GM12878 (cell line): ENCODE results near the gene EYS. TPM values are rescaled to one million over a fixed set of nuclear protein-coding genes. Genes with fewer than 3 reads are reported as not detected.

ENCODE experiments used
- ATAC-seq: fragments of 200-7000 bp; cut with Tn5 transposase; 3 replicates; pipeline ENCODE4 v1.9.1; 2020; ENCODE audit warnings: mild to moderate bottlenecking, moderate library complexity
- BruUV-seq: library from RNA; stranded (reverse); fragments of 400-500 nt; replicated peaks from 2 replicates; lab custom pipeline; 2021; lab: Mats Ljungman, UMichigan
- CTCF ChIA-PET: fragments of 300-600 bp; sonication (Branson Sonifier 250); formaldehyde crosslinking; extraction: SDS; loops from one replicate; lab custom pipeline; 2021; ENCODE audit warnings: inconsistent platforms; lab: Yijun Ruan, JAX
- POLR2A ChIA-PET: fragments of 350-600 bp; formaldehyde crosslinking; extraction: SDS; loops from one replicate; lab custom pipeline; 2021; ENCODE audit warnings: inconsistent platforms; lab: Charles Lee
- RAD21 ChIA-PET: fragments of 300-600 bp; sonication (Branson Sonifier 250); formaldehyde crosslinking; loops from one replicate; lab custom pipeline; 2023; ENCODE audit warnings: antibody characterized with exemption; ENCODE audit not compliant: unreplicated experiment; lab: Charles Lee
- SMC1A ChIA-PET: fragments of 300-600 bp; sonication (Branson Sonifier 250); formaldehyde crosslinking; loops from one replicate; lab custom pipeline; 2023; ENCODE audit not compliant: unreplicated experiment, uncharacterized antibody; lab: Charles Lee
- DNase-seq: peaks from one replicate; pipeline ENCODE4 v3.0.0-alpha.2; 2011; ENCODE audit warnings: low read depth, low spot score
- FAIRE-seq: peaks from 3 replicates; lab custom pipeline; 2011; peaks lifted over from hg19 to GRCh38; lab: Jason Lieb, UNC
- H2AFZ ChIP-seq: 2 replicates; pipeline ENCODE4 v1.6.0; 2011; ENCODE audit warnings: low read depth, low read length, control low read depth; ENCODE audit not compliant: control insufficient read depth
- H3K27ac ChIP-seq: 2 replicates; pipeline ENCODE4 v1.5.1; 2011; ENCODE audit warnings: control low read depth; ENCODE audit not compliant: control insufficient read depth, insufficient read depth
- H3K27me3 ChIP-seq, 2 experiments: replicated peaks in 1 of 2; 2 replicates each; pipeline versions ENCODE4 v1.6.0 to v1.6.1; 2011; ENCODE audit warnings: low read length in 1 of 2; ENCODE audit not compliant: control insufficient read depth in 2 of 2, insufficient read depth in 2 of 2
- H3K36me3 ChIP-seq, 2 experiments: 2 replicates each; pipeline ENCODE4 v1.5.1; 2011; ENCODE audit warnings: low read length in 1 of 2; ENCODE audit not compliant: control insufficient read depth in 2 of 2, insufficient read depth in 2 of 2
- H3K4me1 ChIP-seq: 2 replicates; pipeline ENCODE4 v1.6.1; 2011; ENCODE audit warnings: mild to moderate bottlenecking, low read length, moderate library complexity, mixed read lengths; ENCODE audit not compliant: control insufficient read depth, insufficient read depth
- H3K4me2 ChIP-seq: 2 replicates; pipeline ENCODE4 v1.6.0; 2011; ENCODE audit warnings: control low read depth; ENCODE audit not compliant: control insufficient read depth, insufficient read depth
- H3K4me3 ChIP-seq: fragments of 200-600 bp; sonication (generic); 2 replicates; pipeline ENCODE4 v1.5.1; 2016
- H3K79me2 ChIP-seq: 2 replicates; pipeline ENCODE4 v1.6.0; 2011; ENCODE audit warnings: low read length; ENCODE audit not compliant: control insufficient read depth, insufficient read depth
- H3K9ac ChIP-seq: 2 replicates; pipeline ENCODE4 v1.8.0; 2011; ENCODE audit warnings: low read length, control low read depth, mixed read lengths; ENCODE audit not compliant: control insufficient read depth, insufficient read depth
- H3K9me3 ChIP-seq: replicated peaks from 3 replicates; pipeline ENCODE4 v1.5.1; 2011; ENCODE audit warnings: mild to moderate bottlenecking, low read length; ENCODE audit not compliant: control insufficient read depth, insufficient read depth
- H4K20me1 ChIP-seq: 2 replicates; pipeline ENCODE4 v1.6.0; 2011; ENCODE audit not compliant: control insufficient read depth, insufficient read depth
- JUNB ChIP-seq: IDR thresholded peaks from 2 replicates; pipeline ENCODE4 v1.6.1; 2016; ENCODE audit warnings: antibody characterized with exemption, mild to moderate bottlenecking
- REST ChIP-seq: IDR thresholded peaks from 2 replicates; pipeline ENCODE4 v1.6.1; 2012; ENCODE audit warnings: mild to moderate bottlenecking, low read depth, low read length
- WGBS: methylation state at CpG from one replicate; pipeline ENCODE4 v1.1.6; 2016; ENCODE audit warnings: low lambda C conversion rate; ENCODE audit not compliant: insufficient replicate concordance, insufficient coverage; ENCODE audit errors: missing lambda C conversion rate; 5-methylcytosine and 5-hydroxymethylcytosine counted together
- in situ Hi-C: fragments of 300-500 bp; cut with MboI; formaldehyde crosslinking; loops from 9 replicates; pipeline ENCODE4 v1.14.3; 2018; ENCODE audit warnings: mixed read lengths
- intact Hi-C: fragments of 100-400 bp; cut with micrococcal nuclease; formaldehyde crosslinking; loops from one replicate; pipeline ENCODE4 v1.14.2; 2022; ENCODE audit not compliant: unreplicated experiment
- polyA plus RNA-seq, 11 experiments: library from polyadenylated mRNA; depleted of rRNA in 4 of 11; unstranded in 6 of 11; stranded (reverse) in 5 of 11; fragments of >200 nt; fragmentation: Nextera tagmentation in 4 of 11; fragmentation: Illumina TruSeq in 1 of 11; extraction: Ambion mirVana in 4 of 11; extraction: Trizol in 1 of 11; gene quantifications; 1 replicate in 1 of 11; 2 replicates in 10 of 11; pipeline versions ENCODE4 v1.2.1 to v1.2.3, GENCODE V29; 2011 to 2016; ENCODE audit warnings: inconsistent platforms in 2 of 11, missing spikeins in 2 of 11, low read depth in 1 of 11
- total RNA-seq, 4 experiments: library from RNA; depleted of rRNA in 3 of 4; stranded (reverse); fragments of >200 nt in 3 of 4; fragmentation: Illumina TruSeq in 1 of 4; extraction: Trizol in 1 of 4; gene quantifications; 2 replicates each; pipeline versions ENCODE4 v1.2.1 to v1.2.3, GENCODE V29; 2013 to 2021

Gene EYS
- total and polyA plus RNA-seq, 10 of the 15 experiments (the other 5 are each of a cell fraction or from before 2014, with no cell fraction given), result under 0.01 to 0.14 (median 0.02) TPM; not detected in 1

DNA sequence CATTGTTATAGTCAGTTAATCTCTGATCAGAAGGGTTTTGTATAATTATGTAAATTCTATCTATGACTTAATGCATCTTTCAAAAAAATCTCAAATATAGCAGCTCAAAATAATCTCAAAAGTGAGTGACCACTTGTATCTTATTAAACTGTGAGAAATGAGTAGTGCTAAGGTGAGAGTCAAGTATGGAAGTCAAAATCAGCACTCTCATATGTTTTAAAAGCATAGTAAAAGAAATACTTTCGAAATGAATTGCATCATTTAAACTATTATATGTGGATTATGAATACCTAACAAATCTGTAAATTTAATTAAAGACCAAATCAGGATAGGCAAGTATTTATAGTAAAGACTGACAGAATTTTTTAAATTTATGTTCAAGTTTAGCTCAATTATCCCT is 1425.9 kb downstream of the EYS start:
- Histone ChIP-seq H3K4me1 (no peaks in the 10 kb centered on the region), H3K9ac (no peak overlapping the region), H3K36me3 (no peaks in the 10 kb centered on the region), H3K27me3 (no peaks in the 10 kb centered on the region), H3K27ac (no peak overlapping the region), H4K20me1 (no peaks in the 10 kb centered on the region), H3K9me3 (no peaks in the 10 kb centered on the region; the same call in 1 of the 3 replicates), H3K4me3 (no peak overlapping the region), H2AFZ (no peak overlapping the region), H3K79me2 (no peaks in the 10 kb centered on the region), H3K4me2 (no peak overlapping the region)
- ChIA-PET CTCF (interaction anchor here (0.6 to 4.5 kb wide), 11 partner anchors 9 to 930 kb away, joined by 3 to 84 read pairs (median 4); no protein-coding TSS in a partner anchor), SMC1A (interaction anchor here (0.8 to 4.3 kb wide), 5 partner anchors 14 to 132 kb away, joined by 3 to 66 read pairs (median 3); no protein-coding TSS in a partner anchor), RAD21 (interaction anchor here (0.9 to 5.4 kb wide), 5 partner anchors 14 to 269 kb away, joined by 3 to 63 read pairs (median 3); no protein-coding TSS in a partner anchor), POLR2A (no interaction called here)
- BruUV-seq, result no TSS peak
- peak; percentile 55 for ATAC-seq
- WGBS, result 0% methylated on average over 1 of the region's 1 CpG
- in situ Hi-C loops, result no loop called here
- no peak for DNase-seq
- intact Hi-C loops, result no loop called here
- TF ChIP-seq JUNB (peak; percentile 67), REST (no peak)
- no peak for FAIRE-seq
